Smooth muscle cell (in vitro differentiated cells): ENCODE data around the gene TRPM2. TPM values are rescaled to one million over a fixed set of nuclear protein-coding genes. Genes with fewer than 3 reads are reported as not detected.

Experiments
- DNase-seq: peaks from one replicate; lab custom pipeline; 2025; ENCODE audit not compliant: unreplicated experiment; lab: John Stamatoyannopoulos, UW
- H2AFZ ChIP-seq: fragments of 200-600 bp; sonication (generic); 2 replicates; pipeline ENCODE4 v1.6.0; 2016; ENCODE audit warnings: antibody characterized with exemption, low read depth, mild to moderate bottlenecking
- H3F3A ChIP-seq: fragments of 200-600 bp; sonication (generic); 2 replicates; pipeline ENCODE4 v1.6.0; 2017; ENCODE audit warnings: antibody characterized with exemption, low read depth
- H3K27ac ChIP-seq: fragments of 200-600 bp; sonication (generic); 2 replicates; pipeline ENCODE4 v1.5.1; 2016; ENCODE audit warnings: low read depth, mild to moderate bottlenecking
- H3K27me3 ChIP-seq: fragments of 200-600 bp; sonication (generic); 2 replicates; pipeline ENCODE4 v1.6.1; 2016; ENCODE audit warnings: low read depth, mild to moderate bottlenecking
- H3K36me3 ChIP-seq: fragments of 200-600 bp; sonication (generic); 2 replicates; pipeline ENCODE4 v1.5.1; 2016; ENCODE audit warnings: low read depth
- H3K4me1 ChIP-seq: fragments of 200-600 bp; sonication (generic); 2 replicates; pipeline ENCODE4 v1.5.1; 2016; ENCODE audit warnings: low read depth
- H3K4me2 ChIP-seq: fragments of 200-600 bp; sonication (generic); 2 replicates; pipeline ENCODE4 v1.6.0; 2016; ENCODE audit warnings: mild to moderate bottlenecking
- H3K4me3 ChIP-seq: fragments of 200-600 bp; sonication (generic); 2 replicates; pipeline ENCODE4 v1.5.1; 2016; ENCODE audit warnings: mild to moderate bottlenecking
- H3K79me2 ChIP-seq: fragments of 200-600 bp; sonication (generic); 2 replicates; pipeline ENCODE4 v1.6.0; 2016; ENCODE audit warnings: low read depth, mild to moderate bottlenecking
- H3K9ac ChIP-seq: fragments of 200-600 bp; sonication (generic); 2 replicates; pipeline ENCODE4 v1.6.0; 2016; ENCODE audit warnings: low read depth
- H3K9me3 ChIP-seq: fragments of 200-600 bp; sonication (generic); replicated peaks from 2 replicates; pipeline ENCODE4 v1.5.1; 2016; ENCODE audit warnings: low read depth
- H4K20me1 ChIP-seq: fragments of 200-600 bp; sonication (generic); 2 replicates; pipeline ENCODE4 v1.6.0; 2016; ENCODE audit warnings: low read depth
- CTCF ChIP-seq: fragments of 200-600 bp; sonication (generic); IDR thresholded peaks from 2 replicates; pipeline ENCODE4 v1.5.1; 2017; ENCODE audit warnings: borderline replicate concordance, mild to moderate bottlenecking, antibody characterized with exemption; ENCODE audit not compliant: insufficient read depth, poor library complexity, severe bottlenecking
- WGBS: methylation state at CpG from one replicate; pipeline ENCODE4 v1.1.7; 2016; ENCODE audit warnings: low lambda C conversion rate; 5-methylcytosine and 5-hydroxymethylcytosine counted together
- polyA plus RNA-seq: library from polyadenylated mRNA; unstranded; fragments of >200 nt; fragmentation: Nextera tagmentation; extraction: Ambion mirVana; gene quantifications from 2 replicates; pipeline ENCODE4 v1.2.1, GENCODE V29; 2016
- total RNA-seq: library from RNA; depleted of rRNA; stranded (reverse); fragments of >200 nt; gene quantifications from 2 replicates; pipeline ENCODE4 v1.2.3, GENCODE V29; 2014

Gene TRPM2
- total and polyA plus RNA-seq, 2 experiments from 2014 or later = 0.31 TPM; not detected in 1

DNA sequence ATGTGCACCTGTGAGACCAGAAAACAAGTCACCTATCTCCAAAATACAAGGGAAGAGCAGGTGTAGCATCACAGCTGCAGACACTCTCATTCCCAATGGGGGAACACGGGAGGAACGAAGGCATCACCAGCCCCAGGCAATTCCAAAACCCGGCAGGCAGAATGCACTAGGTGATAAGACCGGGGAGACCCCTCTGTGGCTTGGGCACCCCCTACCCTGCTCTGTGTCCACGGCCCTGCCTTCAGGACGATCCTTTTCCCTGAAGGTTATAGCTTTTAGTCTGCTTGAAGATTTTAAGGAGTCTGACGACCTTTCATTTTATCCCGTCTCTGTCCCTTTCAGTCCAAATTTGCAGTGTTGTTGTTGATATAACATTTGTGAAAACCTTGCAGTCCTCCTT is 19.2 kb downstream of the TRPM2 start:
- Histone ChIP-seq H3K9me3 (no peaks in the 10 kb centered on the region), H3K9ac (no peak overlapping the region), H3F3A (no peaks in the 10 kb centered on the region), H3K4me1 (no peaks in the 10 kb centered on the region), H2AFZ (no peak overlapping the region), H3K27ac (no peak overlapping the region), H3K79me2 (no peaks in the 10 kb centered on the region), H3K36me3 (no peaks in the 10 kb centered on the region), H3K27me3 (peaks cover 7% of the 10 kb centered on the region), H4K20me1 (no peaks in the 10 kb centered on the region), H3K4me2 (no peak overlapping the region), H3K4me3 (no peak overlapping the region)
- TF ChIP-seq CTCF = no peak
- no peak for DNase-seq
- 79% methylated on average over 8 of the region's 8 CpGs for WGBS

DNA sequence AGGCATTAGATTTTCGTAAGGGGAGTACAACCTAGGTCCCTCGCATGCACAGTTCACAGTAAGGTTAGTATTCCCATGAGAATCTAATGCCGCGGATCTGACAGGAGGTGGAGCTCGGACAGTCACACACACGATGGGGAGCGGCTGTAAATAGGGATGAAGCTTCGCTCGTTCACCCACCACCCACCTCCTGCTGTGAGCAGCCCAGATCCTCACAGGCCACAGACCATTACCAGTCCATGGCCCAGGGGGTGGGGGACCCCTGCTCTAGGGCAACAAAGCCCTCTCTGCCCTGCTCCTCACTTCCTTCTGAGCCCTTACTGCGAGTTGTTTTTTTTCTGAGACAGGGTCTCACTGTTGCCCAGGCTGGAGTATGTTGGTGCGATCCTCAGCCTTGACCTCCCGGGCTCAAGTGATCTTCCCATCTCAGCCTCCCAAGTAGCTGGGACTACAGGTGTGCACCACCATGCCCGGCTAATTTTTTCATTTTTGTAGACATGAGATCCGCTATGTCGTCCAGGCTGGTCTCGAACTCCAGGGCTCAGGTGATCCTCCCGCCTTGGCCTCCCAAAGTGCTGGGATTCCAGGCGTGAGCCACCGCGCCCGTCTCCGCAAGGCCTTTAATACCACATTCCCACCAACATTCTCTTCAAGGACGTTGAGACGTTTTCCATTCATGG is 21.3 kb downstream of the TRPM2 start:
- Histone ChIP-seq H2AFZ (no peak overlapping the region), H3K4me2 (no peak overlapping the region), H3K79me2 (no peaks in the 10 kb centered on the region), H3F3A (no peaks in the 10 kb centered on the region), H4K20me1 (no peaks in the 10 kb centered on the region), H3K36me3 (no peaks in the 10 kb centered on the region), H3K4me3 (no peak overlapping the region), H3K9me3 (no peaks in the 10 kb centered on the region), H3K27me3 (no peaks in the 10 kb centered on the region), H3K9ac (no peak overlapping the region), H3K27ac (no peak overlapping the region), H3K4me1 (no peaks in the 10 kb centered on the region)
- WGBS = 96% methylated on average over 24 of the region's 24 CpGs
- TF ChIP-seq CTCF = no peak
- no peak for DNase-seq

- no peaks in the 10 kb centered on the region for H3K4me1 ChIP-seq
- H3K4me3 ChIP-seq = no peak overlapping the region
- H3K36me3 ChIP-seq = no peaks in the 10 kb centered on the region
- TF ChIP-seq CTCF = no peak
- DNase-seq = no peak
- no peaks in the 10 kb centered on the region for H3K9me3 ChIP-seq
- no peaks in the 10 kb centered on the region for H3K27me3 ChIP-seq
- no peaks in the 10 kb centered on the region for H3F3A ChIP-seq
- H3K4me2 ChIP-seq = no peak overlapping the region
- no peak overlapping the region for H2AFZ ChIP-seq
- 95% methylated on average over 10 of the region's 10 CpGs for WGBS
- no peaks in the 10 kb centered on the region for H4K20me1 ChIP-seq
- H3K27ac ChIP-seq = no peak overlapping the region
- no peaks in the 10 kb centered on the region for H3K79me2 ChIP-seq
- no peak overlapping the region for H3K9ac ChIP-seq
These were observed 21.8 kb downstream of the TRPM2 start for GRCh38 chr21:44375281-44375651.

GRCh38 chr21:44375761-44376241 is 22.4 kb downstream of the TRPM2 start:
- Histone ChIP-seq H3K79me2 (no peaks in the 10 kb centered on the region), H3K4me1 (no peaks in the 10 kb centered on the region), H4K20me1 (no peaks in the 10 kb centered on the region), H3K9me3 (no peaks in the 10 kb centered on the region), H3K27ac (no peak overlapping the region), H2AFZ (no peak overlapping the region), H3K27me3 (no peaks in the 10 kb centered on the region), H3K4me3 (no peak overlapping the region), H3K9ac (no peak overlapping the region), H3F3A (no peaks in the 10 kb centered on the region), H3K36me3 (no peaks in the 10 kb centered on the region), H3K4me2 (no peak overlapping the region)
- 94% methylated on average over 19 of the region's 19 CpGs for WGBS
- no peak for TF ChIP-seq CTCF
- DNase-seq = no peak
